Dedifferentiated amniotic fluid mesenchymal stem cell (primary cell): ENCODE measurements around the gene GTSE1.

Source experiments
- DNase-seq: peaks from one replicate; pipeline ENCODE4 v3.0.0-alpha.2; 2016; ENCODE audit errors: extremely low spot score

Gene GTSE1

DNA sequence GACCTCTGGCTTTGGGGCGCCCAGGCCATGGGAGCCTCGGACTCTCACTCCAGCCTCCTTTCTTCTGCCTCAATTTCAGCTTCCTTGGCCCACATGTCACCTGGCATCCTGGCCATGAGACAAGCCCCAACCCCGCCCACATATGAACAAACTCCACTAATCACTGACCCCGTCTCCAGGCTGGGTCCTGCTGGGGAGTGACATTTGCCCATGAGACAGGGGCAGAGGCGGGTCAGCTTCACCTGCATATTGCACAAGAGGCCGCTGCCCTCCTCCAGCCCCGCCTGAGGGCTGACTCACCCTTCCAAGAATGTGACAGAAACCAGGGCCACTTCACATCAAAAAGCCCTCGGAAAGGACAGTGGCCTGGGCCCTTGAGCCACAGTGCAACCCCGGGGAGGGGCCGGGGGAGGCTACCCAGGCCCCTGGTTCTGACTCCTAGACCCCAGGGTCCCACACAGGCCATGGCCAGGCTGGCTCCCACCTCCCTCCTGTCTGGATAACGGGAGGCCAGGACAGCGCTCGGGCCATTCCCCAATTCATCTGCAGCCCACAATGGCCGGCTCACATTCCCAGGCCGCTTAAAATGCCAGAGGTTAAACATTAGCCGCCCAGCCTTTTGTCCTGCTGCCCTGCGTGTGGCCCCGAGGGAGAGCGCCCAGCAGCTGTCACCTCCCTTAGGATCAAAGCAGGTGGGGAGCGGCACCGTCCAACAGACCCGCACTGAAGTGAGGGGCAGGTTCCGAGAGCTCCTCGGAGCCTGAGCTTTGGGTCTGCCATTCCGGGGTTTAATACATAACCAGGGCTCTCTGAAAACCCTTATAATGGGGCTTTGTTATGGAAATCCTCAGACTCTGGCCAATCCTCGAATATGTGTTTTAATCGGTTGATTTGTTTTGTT is 81.1 kb downstream of the GTSE1 start:
- no peak for DNase-seq

- DNase-seq = no peak
Measured at GRCh38 chr22:46378426-46379065, 81.9 kb downstream of the GTSE1 start.

- no peak for DNase-seq
Measured at GRCh38 chr22:46379066-46379930, 82.6 kb downstream of the GTSE1 start.

DNA sequence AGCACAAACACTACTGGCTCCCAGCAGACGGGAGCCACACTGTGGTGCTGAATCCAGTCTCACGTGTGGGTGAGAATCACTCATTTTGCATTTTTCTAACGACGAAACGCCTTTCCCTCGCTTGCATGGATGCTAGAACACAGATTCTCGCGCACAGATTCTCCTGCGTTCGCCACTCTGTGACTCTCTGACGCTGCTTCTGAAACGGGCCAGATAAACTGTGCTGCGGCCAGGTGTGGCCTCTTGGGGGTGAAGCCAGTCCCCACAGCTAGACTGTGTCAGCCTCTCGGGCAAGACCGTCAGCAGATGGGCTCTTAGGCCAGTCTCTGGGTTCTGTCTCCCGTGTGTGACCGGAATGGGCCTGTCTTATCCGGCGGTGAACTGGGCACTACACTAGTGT is 83.4 kb downstream of the GTSE1 start:
- no peak for DNase-seq
